ENCODE results near the gene SOWAHC.

GRCh38 chr2:109601783-109602182 lies 12.4 kb upstream of the SOWAHC start:
- no peak for TF ChIP-seq CTCF (IDR thresholded peaks at IDR 0.05)
- no peak for TF ChIP-seq POLR2A (IDR thresholded peaks at IDR 0.05)

Measured in uterus (tissue), 2 donors.